ENCODE results near the gene SLC22A5. TPM values are rescaled to one million over a fixed set of nuclear protein-coding genes. Genes with fewer than 3 reads are reported as not detected.

Gene SLC22A5
- total and polyA plus RNA-seq, 2 donors (not counting 1 experiment from before 2014, with no cell fraction given) = 5.7 to 12.9 TPM

DNA sequence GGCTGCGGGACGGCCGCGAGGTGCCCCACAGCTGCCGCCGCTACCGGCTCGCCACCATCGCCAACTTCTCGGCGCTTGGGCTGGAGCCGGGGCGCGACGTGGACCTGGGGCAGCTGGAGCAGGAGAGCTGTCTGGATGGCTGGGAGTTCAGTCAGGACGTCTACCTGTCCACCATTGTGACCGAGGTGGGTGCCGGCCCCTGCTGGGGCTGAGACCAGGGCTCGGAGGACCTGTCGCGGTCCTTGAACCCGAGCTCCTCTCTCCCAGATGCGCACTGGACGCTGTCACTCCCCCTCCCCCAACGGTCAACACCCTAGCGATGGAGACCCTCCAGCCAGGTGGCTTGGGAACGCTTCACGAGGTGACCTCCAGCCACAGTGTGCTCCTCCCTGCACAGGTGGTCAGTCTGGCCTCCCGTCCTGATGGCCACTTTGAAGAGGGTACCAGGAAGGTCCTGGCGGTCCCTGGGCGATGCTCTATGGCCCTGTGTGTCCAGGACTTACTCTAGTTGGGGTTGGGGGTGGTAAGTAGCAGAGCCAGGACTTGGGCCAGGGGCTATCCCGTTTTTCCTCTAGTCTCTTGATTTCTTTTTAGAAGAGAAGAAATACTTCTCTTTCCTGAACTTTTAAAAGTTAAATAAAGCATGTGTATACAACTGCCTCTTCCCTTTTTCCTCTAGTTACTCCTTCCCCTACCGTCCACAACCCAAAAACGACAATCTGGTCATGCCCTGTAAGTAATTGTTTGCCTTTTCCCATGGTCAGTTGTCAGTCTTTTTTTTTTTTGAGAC, 866 bp downstream of the SLC22A5 start:
- peaks cover 6% of the 10 kb centered on the region for H3K79me2 ChIP-seq (ENCODE audit: control insufficient read depth, insufficient read depth, low read length)
- DNase-seq = no peak

More for the DNA sequence above, 866 bp downstream of the SLC22A5 start:
- H2AFZ ChIP-seq (ENCODE audit: insufficient read depth, low read depth, low read length, poor library complexity, severe bottlenecking) = peak overlapping the region; percentile 97
- CTCF ChIA-PET = interaction anchor here (1.3 to 1.8 kb wide), 4 partner anchors 11 to 131 kb away, joined by 3 to 8 read pairs (median 6); no protein-coding TSS in a partner anchor
- H3K27me3 Mint-ChIP-seq = no peaks in the 10 kb centered on the region
- H3K4me1 ChIP-seq (ENCODE audit: control insufficient read depth in 2 of 2, insufficient read depth in 2 of 2, low read length in 2 of 2) = peaks cover 10 to 15% of the 10 kb centered on the region in 2 donors
- H3K4me3 ChIP-seq (ENCODE audit: control extremely low read depth in 1 of 5, extremely low read depth in 1 of 5, insufficient read depth in 1 of 5, low read depth in 2 of 5, low read length in 4 of 5) = peak overlapping the region in 4 of 5 experiments; percentile 52 to 77 (median 68)
- peak overlapping the region; percentile 81 for H3K27ac Mint-ChIP-seq
- WGBS (ENCODE audit: insufficient coverage) = 12% methylated on average over 28 of the region's 34 CpGs
- no peaks in the 10 kb centered on the region for H3K9me3 ChIP-seq (ENCODE audit: control extremely low read depth in 1 of 3, control insufficient read depth in 2 of 3, insufficient read depth in 1 of 3, low read length in 2 of 3)
- intact Hi-C loops (cut with micrococcal nuclease) = no loop called here
- peak overlapping the region; percentile 87 for H3K4me3 Mint-ChIP-seq
- H3K36me3 ChIP-seq (replicated peaks in 1 of 2; ENCODE audit: control extremely low read depth in 1 of 2, control insufficient read depth in 1 of 2, extremely low read depth in 1 of 2, insufficient read depth in 2 of 2, low read length in 1 of 2) = no peaks in the 10 kb centered on the region
- peak overlapping the region in 1 of 2 donors; percentile 82 for H3K27ac ChIP-seq (ENCODE audit: low read length in 2 of 2)
- H3K9ac ChIP-seq (ENCODE audit: low read length) = peak overlapping the region; percentile 73
- peak overlapping the region; percentile 82 for H3K4me2 ChIP-seq (replicated peaks; ENCODE audit: low read depth, low read length, poor library complexity, severe bottlenecking)
- H3K9me3 Mint-ChIP-seq (ENCODE audit: insufficient read depth) = no peaks in the 10 kb centered on the region
- POLR2A ChIA-PET = interaction anchor here (0.8 to 1.2 kb wide), 2 partner anchors 12 to 77 kb away, joined by 3 read pairs; no protein-coding TSS in a partner anchor
- H4K20me1 ChIP-seq (ENCODE audit: control insufficient read depth, insufficient read depth, low read length, poor library complexity, severe bottlenecking) = no peaks in the 10 kb centered on the region
- ATAC-seq (ENCODE audit: low read depth) = no peak
- TF ChIP-seq EZH2 (IDR thresholded peaks at IDR 0.05; ENCODE audit: borderline replicate concordance, insufficient read depth, low read depth, low read length, poor library complexity, severe bottlenecking) = no peak
- TF ChIP-seq, protein P1, sequence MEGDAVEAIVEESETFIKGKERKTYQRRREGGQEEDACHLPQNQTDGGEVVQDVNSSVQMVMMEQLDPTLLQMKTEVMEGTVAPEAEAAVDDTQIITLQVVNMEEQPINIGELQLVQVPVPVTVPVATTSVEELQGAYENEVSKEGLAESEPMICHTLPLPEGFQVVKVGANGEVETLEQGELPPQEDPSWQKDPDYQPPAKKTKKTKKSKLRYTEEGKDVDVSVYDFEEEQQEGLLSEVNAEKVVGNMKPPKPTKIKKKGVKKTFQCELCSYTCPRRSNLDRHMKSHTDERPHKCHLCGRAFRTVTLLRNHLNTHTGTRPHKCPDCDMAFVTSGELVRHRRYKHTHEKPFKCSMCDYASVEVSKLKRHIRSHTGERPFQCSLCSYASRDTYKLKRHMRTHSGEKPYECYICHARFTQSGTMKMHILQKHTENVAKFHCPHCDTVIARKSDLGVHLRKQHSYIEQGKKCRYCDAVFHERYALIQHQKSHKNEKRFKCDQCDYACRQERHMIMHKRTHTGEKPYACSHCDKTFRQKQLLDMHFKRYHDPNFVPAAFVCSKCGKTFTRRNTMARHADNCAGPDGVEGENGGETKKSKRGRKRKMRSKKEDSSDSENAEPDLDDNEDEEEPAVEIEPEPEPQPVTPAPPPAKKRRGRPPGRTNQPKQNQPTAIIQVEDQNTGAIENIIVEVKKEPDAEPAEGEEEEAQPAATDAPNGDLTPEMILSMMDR (IDR thresholded peaks at IDR 0.05) = no peak
- H3K27me3 ChIP-seq (replicated peaks in 1 of 4; ENCODE audit: control extremely low read depth in 1 of 4, control insufficient read depth in 3 of 4, insufficient read depth in 4 of 4, low read length in 3 of 4) = no peaks in the 10 kb centered on the region
- H3K4me1 Mint-ChIP-seq = peaks cover 19% of the 10 kb centered on the region
